ENCODE measurements around the gene TRPV5.
"Not testable (repeated sequence)": the region's sequence is repeated elsewhere in the genome, so short reads cannot be mapped to it uniquely, and the experiment has no call there.

The TRPV5 gene

DNA sequence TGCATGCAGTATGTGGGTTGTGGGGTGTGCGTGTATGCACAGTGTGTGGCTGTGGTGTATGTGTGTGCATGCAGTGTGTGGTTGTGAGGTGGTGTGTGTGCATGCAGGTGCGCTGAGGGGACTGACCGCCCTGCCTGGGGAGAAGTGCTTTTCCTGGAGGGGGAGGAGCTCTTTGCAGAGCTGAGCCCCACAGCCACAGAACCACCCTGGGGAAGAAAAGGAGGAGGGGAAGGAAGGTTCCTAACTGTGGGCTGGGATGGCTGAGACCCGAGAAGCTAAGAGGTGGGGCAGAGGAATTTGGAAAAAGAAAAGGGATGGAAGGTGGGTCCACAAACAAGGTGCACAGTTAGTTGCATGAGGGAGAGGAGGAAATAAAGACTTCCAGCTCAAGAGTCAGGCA lies at the start of gene TRPV5:
Gene TRPV5, minus strand, starts transcription at position 123 of the 400 bp plus-strand sequence. CDS start 287 bp downstream, outside the sequence.
- DNase-seq: no peak

DNA sequence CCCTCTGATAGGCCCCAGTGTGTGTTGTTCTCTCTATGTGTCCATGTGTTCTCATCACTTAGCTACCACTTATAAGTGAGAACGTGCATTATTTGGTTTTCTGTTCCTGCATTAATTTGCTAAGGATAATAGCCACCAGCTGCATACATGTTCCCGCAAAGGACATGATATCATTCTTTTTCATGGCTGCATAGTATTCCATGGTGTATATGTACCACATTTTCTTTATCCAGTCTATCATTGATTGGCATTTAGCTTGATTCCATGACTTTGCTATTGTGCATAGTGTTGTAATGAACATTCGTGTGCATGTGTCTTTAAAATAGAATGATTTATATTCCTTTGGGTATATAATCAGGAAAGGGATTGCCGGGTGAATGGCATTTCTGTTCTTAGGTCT lies 44.9 kb upstream of the TRPV5 start:
- not testable (repeated sequence) for DNase-seq

DNA sequence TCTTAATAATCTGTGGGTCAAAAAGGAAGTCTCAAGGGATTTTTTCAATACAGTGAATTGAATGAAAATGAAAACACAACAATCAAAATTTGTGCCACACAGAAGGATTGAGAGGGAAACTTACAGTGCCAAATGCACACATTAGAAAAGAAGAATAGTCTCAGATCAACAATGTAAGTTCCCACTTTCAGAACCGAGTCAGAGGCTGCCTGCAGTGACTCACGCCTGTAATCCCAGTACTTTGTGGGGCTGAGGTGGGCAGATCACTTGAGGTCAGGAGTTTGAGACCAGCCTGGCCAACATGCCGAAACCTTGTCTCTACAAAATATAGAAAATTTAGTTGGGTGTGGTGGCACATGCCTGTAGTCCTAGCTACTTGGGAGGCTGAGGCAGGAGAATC lies 41.1 kb upstream of the TRPV5 start:
- DNase-seq: no peak

DNA sequence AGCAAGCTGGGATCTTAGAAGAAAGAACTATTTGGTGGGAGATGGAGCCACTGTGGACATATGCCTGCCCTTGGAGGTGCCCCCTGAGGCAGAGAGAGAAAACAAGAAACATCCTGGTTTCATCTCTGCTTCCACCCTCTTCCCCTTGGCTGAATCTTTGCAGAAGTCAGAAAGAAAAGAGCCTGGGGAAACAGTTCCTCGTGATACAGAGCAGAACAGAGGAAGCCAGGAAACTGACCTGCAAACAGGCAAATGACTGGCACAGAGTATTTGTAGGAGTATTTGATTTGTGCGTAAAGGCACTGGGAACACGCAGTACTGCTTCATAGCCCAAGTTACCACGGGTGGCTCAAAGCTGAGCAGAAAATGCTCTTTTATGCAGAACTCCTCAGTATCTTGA lies 35.6 kb upstream of the TRPV5 start:
- DNase-seq: no peak

DNA sequence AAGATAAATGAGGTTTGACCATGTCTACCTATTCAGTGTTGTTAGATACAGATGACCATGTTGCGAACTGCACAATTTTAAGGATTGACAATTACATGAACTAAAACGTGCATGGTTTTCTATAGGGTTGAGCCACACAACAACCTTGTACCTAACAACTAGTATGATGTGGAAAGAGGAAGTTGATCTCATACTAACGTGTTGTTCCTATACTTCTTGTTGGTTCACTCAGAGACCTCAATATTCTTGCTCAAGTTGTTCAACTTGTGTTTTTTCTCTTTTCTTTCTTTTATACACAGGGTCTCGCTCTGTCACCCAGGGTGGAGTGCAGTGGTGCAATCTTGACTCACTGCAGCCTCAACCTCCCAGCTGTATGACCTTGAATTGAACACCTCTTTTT lies 34.7 kb upstream of the TRPV5 start:
- no peak for DNase-seq

DNA sequence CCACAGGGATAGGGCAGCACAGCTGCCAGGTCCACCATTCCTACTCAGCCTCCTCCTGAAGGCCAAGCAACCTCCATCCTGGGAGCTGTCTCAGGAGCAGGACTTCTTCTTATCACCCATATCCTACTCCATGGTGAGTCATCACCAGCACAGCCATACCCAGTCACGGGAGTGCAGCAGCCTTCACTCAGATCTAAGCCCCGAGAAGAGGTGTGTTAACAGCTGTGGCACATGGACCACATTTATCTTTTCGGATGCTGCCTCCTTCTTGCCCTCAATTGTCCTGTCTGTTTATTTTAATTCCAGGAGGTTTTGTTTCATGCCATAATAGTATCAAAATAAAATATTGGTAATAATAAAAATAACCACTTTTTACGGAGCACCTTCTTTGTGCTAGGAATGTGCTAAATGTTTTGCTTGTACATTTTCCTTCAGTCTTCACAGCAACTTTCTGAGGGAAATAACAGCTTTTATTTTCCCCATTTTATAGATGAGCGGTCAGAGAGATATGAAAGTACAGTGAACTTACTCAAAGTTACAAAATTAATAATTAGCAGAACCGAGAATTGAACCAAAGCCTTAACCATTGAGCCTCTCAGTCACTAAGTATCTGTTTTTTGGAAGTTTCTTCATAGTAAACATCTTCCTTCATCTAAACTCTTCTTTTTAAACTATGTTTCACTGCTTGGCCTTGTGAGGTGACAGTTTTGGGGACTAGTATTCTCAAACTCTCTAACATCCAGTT lies 31.1 kb upstream of the TRPV5 start:
- DNase-seq: no peak

DNA sequence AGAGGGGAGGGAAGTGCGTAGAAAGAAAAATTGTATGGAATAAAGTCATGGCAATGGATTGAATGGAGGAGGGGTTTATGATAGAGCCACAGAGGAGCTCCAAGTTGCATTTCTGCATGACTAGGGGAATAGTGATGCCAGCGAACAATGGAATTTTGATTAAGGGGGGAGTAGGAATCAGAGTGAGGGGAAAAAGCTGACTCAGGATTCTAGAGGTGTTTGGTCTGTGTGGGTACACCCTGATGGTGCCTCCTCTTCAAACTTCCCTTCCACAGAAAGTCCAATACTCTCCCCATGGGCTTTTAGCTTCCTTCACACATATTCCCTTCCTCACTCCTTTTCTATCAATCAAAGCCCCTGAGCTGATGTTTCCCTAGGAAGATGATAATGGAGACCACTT lies 30.4 kb upstream of the TRPV5 start:
- DNase-seq: no peak

DNA sequence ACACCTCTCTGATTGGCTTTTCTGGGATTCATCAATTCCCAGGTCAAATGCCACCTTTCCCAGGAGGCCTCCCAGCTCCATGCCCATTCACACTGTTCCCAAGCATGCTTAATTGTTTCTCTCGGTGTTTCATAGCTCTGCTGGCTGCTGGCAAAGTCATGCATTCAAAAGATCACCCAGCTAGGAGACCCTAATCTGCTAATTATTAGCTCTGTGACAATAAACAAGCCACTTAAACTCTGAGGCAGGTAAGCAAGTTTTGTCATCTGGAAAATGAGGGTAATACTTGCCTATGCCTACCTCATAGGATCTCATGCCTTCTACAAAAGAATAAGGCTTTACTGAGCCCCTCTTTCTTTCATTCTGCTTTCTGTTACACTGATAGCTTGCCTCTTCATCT lies 29.4 kb upstream of the TRPV5 start:
- no peak for DNase-seq

DNA sequence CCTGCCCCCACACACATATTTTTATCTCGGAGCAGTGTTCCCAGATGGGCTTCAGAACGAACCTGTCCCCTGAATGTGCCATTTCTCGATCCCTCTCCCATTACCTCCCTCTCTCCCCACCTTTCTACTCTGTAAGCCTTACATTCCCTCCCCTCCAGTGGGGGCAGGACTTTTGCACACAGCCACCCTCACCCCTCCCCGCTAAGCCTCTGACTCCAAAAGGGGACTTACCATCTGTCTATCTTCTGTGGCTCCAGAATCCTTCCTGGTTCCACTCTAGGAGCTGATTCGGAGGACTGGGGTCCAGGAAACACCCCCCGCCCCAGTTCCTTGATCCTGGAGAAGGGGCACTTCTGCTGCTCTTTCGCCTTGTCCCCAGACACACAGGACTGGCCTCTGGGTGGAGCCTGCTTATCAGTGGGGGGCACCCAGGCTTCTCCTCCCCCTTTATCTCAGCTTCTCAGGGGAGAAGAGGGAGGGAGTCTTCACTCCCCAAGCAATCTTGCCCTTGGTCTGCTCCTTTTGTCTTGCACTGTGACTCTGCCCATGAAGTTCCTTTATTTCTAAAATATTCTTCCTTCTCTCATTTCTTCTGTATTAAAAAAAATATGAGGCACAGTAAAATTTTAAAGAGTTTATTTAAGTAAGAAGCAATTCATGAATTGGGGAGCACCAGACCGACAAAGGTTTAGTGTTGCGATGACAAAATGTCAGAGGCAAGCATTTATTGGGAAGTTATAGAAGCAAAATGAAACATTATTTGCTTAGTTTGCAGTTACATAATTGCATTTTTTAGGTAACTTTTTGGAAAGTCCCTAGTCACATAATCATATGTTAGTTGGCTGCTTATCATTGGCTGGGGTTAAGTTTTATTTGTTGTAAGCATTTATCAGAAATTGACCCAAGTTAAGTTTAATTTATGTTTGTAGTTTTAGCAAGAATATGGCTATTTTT lies 28.7 kb upstream of the TRPV5 start, which contains the start of gene KEL:
Gene KEL, minus strand, starts transcription at position 391 of the 954 bp plus-strand sequence. Its CDS starts 157 bp downstream, at position 234.
- no peak for DNase-seq

DNA sequence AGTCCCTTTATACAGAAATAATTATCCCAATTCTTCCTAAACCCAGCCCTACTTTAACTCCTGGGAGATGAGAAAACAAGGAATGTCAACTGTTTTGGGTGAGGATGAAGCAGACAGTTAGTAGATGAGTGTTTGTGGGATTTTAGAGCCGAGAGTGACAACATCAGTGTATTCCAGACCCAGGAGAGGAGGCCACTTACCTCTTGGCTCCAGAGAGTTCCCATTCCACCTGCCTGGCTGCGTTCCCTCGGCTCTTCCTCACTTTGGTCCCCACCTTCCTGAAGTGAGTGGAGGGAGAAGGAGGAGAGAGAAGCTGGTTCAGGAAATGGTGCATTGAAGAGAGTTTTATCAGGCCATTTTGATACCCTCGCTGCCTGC lies 28.0 kb upstream of the TRPV5 start:
- DNase-seq: no peak

DNA sequence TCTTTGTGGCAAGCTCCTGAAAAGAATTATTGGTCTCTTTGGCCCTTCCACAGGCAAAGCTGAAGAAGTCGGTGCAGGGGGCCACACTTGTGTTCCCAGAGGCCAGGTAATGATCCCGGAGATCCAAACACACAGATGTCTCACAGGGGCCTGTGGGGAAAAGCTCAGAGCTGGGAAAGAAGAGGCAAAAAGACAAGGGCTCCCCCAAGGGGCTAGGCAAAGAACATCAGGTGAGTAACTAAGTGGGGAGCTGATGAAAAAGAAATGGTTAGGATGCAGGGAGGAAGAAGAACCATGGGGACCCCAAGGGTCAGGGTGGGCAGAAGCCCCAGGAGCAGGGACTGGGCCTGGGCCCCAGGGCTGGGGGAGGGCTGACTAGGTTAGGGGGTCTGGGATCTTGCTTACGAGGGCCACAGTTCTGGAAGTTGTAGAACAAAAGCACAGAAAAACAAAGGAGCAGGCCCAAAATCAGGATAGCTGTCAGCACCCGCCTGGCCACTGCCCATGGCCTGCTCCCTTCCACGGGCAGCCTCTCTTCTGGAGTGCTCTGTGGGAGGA lies 27.5 kb upstream of the TRPV5 start:
- no peak for DNase-seq

DNA sequence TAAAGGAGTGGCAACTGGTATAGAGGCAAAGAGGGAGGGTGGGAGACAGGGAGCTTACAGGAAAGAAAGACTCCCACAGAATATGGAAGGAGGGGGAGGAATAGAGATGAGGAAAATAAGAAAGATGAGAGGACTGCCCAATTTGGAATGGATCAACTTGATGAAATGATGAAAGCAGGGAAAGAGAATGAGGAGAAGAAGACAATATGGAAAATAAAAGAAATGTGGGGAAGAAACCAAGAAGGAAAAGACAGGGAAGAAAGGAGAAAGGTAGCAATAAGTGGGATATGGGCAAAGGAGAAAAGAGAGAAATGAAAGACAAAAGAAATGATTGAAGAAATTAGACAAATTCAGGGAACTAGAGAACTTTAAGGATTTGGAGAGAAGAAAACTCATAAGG lies 25.7 kb upstream of the TRPV5 start:
- DNase-seq: no peak

DNA sequence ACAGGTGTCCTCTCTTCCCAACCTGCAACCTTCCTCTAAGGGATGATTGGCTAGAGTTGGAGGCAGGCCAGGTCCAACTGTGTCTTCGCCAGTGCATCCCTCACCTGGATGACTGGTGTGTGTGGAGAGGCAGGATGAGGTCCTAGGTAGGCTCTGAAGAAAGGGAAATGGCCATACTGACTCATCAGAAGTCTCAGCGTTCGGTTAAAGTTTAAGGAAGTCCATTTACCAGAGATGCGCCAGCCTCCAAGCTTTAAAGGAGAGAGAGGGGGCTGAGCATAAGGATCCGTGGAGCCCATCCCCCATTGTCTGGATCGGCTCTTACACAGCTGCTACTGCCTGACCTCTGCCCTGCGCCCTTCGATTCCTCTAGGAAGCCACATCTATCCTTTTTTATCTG lies 24.2 kb upstream of the TRPV5 start:
- DNase-seq: no peak

DNA sequence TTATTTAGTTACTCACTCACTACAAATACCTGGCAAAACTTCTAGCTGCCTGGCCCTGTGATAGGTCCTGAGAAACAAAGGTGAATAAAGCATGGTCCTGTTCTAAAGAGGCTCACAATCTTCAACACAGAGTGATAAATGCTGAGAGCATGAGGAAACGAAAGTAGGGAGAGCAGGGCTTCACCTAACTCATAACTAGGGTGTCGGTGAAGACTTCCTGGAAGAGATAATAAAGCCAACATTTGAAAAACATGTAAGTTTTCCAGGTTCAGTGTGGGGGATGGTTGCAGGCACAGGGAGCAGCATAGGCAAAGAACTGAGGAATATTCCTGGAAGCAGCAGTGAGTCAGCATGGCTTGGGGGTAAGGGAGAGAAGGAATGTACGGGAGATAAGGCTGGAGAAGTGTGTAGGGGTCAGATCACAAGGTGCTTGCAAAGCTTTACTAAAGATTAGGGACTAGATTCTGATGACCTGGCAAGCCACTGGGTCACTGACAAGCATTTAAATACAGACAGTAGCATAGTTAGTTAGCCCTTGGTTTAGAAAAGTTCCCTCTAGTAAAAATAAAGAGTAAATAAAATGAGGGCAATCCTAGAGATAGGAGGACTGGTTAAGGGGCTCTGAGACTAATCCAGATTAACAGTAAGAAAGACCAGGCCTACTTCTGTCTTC lies 23.5 kb upstream of the TRPV5 start:
- no peak for DNase-seq

DNA sequence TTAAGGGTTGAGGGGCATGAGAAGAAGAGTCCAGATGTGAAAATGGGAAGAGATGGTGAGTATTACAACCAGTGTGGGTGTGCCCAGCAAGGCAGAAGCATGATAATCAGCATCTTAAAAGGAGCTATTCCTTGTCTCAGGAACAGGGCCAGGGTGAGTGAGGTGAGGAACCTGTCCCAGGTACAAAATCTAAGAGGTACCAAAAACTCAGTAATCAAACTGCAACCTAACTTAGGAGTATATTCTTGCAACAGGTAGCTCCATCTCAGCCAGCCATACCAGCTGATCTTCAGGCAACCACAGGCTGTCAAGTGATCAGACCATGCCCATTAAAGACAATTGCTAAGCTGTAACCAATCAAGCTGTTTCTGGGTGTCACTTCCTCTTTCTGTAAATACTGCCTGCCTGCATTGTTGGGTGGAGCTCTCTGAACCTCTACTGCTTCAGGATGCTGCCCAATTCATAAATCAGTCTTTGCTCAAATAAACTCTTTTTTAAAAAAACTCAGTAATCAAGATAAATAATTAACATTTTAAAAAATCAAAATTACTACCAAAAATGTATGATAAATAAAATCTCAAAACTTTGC lies 21.2 kb upstream of the TRPV5 start:
- DNase-seq: no peak

DNA sequence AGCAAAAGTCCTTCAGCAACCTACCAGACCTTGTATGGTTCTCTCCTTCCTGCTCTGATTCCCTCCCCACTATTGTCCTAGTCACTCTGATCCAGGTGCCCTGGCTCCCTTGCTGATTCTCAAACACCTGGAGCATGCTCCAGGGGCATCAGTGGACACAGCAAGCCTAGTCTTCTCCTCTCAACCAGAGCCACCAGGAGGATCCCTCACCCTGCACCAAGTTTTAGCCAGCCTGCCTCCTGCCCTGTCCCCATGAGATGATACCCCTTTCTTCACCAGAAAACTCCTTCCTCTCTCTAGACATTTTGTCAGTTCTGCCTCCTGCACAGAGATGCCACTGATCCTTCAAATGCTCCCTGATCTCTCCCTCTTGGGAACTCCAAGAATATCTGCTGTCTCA lies 16.7 kb upstream of the TRPV5 start:
- no peak for DNase-seq

DNA sequence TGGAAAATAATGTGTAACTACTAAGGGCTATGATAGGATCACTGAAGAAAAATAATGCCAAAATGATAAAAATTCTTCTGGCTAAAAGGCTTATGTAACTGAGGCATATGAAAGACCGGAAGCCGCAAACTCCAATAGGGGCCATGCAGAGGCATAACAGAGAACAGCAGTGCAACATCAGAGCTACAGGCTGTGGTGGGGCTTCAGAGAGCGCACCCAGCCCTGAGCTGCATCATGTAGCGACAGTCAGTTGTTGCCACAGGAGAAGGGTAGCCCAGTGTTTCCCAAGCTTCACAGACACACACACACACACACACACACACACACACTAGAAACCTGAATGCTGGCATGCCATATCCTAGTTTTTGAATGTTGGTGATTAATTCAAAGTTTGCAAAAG lies 15.1 kb upstream of the TRPV5 start:
- no peak for DNase-seq

DNA sequence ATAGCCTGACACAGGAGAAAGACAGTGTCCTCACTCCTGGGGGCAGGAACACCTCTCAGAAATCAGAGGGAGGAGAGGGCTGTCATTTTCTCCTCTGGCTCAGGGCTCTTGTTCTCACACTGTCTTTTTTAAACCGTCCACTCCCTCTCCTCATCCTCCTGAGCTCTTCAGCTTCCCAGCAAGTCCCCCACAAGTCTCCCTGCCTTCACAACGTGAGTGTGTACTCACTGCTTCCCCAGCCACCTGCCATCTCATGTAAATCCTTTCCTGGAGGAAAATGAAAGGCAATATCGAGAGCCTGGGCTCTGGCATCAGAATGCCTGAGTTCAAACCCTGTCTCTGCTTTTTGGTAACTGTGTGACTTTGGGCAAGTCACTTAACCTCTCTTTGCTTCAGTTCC lies 11.5 kb upstream of the TRPV5 start:
- no peak for DNase-seq

DNA sequence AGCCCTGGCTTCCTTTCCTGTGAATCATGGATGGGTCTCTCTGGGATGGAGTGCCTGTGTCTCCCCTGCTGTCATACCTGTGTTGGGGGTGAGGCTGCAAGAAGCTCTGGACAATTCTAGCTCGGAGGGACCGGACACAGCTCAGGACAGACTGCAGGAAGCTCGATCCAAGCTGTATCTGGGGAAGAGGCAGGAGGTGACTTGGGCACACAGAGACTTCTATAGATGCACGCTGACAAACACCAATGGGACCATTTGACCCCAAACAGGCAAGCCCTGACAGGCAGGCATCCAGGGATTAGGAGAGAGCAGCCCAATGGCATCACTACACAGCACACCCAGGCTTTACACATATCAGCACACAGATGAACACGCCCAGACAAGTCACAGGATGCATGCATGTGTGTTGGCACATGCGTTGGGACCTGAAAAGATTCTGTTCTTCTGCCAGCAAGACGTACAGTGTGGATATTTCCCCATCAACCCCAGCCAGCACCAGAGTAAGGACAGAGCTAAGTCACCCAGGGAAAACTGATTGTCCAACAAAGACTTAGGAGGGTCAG lies 10.2 kb upstream of the TRPV5 start:
- no peak for DNase-seq

DNA sequence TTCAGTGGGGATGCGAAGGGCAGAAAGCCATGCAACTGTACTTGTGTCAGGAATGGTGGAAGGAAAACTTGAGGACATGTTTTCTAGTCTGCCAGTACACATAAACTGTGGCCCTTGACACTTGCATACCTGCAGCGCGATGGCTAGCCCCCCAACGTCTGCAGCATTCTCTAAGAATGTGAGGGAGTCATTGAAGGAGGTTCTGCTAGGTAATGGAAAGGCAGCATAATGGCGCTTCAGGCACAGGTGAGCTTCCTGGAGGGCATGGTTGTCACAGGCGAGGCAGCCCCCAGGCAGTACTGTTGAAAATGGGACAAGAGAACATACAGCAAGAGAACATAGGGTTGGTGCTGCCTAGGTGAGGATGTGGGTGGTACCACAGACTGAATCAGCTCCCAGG lies 9.2 kb upstream of the TRPV5 start:
- DNase-seq: no peak

DNA sequence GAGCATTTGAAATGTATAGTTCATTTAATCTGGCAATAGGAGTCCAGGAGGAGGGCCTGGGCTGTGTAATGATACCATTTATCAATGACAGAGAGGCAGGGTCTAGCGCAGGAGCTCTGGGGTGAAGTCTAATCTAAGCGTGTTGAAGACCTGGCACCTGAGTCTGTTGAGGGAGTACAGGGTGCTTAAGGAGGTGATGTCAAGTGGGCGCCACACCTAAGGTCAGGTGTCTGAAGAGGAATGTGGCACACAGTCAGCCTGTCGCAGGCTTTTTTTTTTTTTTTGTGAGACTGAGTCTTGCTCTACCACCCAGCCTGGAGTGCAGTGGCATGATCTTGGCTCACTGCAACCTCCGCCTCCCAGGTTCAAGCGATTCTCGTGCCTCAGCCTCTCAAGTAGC lies 8.0 kb upstream of the TRPV5 start:
- DNase-seq: no peak

DNA sequence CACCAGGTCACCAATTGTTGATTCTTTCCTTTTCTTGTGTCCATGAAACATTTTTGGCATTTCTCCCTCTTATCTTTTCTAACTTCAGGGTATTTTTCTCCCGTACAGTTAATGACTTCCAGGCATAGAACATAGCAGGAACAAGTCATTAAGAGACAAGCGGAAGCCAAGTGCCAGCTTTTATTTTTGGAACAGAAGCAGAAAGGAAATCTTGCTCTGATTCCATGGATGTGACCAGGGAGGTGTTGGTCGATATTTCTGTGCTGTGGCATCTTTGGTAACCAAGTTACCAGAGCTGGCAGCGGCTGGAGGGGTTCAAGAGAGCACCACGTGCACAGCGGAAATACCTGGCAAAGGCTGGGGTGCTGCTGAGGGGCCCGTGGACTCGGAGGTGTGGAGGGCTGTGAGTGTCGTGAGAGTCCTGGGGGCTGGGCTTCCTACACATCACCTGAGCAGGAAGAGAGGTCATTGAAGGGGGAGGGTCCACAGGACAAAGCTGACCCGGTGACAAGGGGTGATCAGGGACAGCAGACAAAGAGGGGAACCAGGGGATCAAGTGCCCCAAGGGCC lies 7.5 kb upstream of the TRPV5 start:
- DNase-seq: no peak
